ENCODE results near the gene RBBP6. TPM values are rescaled to one million over a fixed set of nuclear protein-coding genes. Genes with fewer than 3 reads are reported as not detected.

The RBBP6 gene
- total RNA-seq, 1 experiment from 2014 or later: 54.9 TPM

DNA sequence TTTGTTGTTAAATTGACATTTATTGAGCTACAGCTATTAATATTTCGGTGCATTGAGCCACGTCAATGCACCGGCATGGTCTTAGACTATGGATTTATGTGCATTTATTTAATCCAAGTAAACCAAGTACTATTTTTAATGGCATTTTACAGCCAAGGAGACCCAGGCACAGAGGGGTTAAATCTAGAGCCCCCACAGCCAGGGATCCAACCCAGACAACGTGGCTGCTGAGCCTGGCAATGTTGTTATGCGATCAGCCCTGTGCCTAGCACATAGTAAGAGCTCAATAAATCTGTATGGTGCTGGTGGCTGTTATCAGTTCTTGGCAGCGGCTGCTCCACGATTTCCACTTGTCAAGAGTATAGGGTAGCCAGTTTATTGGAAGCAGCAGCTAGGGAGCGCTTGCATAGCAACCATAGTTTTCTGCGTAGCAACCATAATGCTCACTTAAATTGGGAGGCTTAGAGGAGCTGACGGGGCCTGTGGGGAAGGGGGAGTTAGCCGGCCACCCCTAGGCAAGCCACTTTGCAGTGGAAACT is 541 bp upstream of the RBBP6 start:
- H3K4me1 ChIP-seq: no peaks in the 10 kb centered on the region; the same call in 1 of the 2 replicates
- no peaks in the 10 kb centered on the region for H3K9me3 ChIP-seq (replicated peaks)
- H3K36me3 ChIP-seq: peaks cover 2% of the 10 kb centered on the region
- H3K27ac ChIP-seq: no peak overlapping the region; the same call in 1 of the 2 replicates
- no peak for DNase-seq
- H3K27me3 ChIP-seq: no peaks in the 10 kb centered on the region
- peak overlapping the region; percentile 92 for H3K4me3 ChIP-seq

DNA sequence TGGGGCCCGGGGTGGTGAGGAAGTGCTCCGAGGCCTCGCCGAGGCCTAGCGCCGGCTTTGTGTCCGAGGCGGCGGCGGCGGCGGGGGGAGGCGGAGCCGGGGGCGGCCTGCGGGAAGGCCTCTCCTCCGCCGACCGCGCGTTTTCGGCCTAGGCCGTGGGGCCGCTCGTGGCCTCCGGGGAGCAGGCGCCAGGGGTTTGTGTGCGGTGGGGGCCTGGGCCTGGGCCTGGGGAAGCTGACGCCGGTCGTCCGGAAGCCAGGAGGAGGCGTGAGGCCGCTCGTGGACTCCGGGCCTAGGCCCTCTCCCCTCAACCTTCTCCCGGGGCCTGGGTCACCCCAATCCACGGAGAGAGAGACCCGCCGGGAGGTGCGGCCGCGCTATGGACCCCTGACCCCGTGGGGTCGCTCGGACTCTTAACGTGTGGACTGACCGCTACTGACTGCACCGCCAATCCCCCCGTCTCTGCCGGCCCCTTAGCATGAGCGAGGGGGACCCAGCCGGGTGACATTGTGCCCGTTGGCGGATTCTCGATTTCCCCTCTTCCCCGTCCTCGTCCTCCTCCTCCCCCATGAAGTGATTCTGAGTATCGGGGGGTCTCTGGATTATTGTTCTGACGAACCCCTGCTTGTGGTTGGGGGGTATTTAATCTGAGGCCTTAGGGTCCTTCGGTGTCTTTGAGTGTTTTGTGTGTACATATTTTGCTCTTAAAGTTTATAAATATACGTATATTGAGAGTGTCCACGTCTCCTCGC is 660 bp downstream of the RBBP6 start:
- Histone ChIP-seq H3K4me1 (peaks cover 4% of the 10 kb centered on the region; the same call in 1 of the 2 replicates), H3K27ac (peak overlapping the region; percentile 92), H3K27me3 (no peaks in the 10 kb centered on the region), H3K9me3 (replicated peaks) (no peaks in the 10 kb centered on the region), H3K36me3 (peaks cover 8% of the 10 kb centered on the region), H3K4me3 (peak overlapping the region; percentile 92)
- peak in 1 of 2 experiments; percentile 38 for DNase-seq

DNA sequence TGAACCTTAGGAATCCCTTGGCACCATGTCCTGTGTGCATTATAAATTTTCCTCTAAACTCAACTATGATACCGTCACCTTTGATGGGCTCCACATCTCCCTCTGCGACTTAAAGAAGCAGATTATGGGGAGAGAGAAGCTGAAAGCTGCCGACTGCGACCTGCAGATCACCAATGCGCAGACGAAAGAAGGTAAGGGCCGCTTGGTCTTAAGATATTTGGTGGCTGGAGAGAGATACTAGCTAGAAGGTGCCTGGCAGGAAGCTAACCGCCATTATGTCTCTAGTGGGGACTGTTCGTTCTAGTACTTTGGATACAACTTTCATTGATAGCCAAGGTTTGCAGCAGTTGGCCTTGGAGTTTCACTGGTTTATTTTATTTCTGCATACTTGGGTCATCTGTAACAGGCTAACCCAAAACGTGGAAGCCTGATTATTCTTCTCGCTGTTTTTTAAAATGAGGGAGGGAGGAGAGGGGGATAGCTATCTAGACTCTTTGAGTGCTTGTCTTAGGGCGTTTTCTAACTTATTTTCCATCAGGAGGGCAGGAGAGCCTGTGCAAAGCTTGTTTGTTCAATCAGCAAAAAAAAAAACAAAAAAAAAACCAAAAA is 1.3 kb downstream of the RBBP6 start:
- no peaks in the 10 kb centered on the region for H3K27me3 ChIP-seq
- no peaks in the 10 kb centered on the region for H3K9me3 ChIP-seq (replicated peaks)
- peak overlapping the region; percentile 92 for H3K27ac ChIP-seq
- DNase-seq: peak in 1 of 2 experiments; percentile 39
- H3K4me1 ChIP-seq: peaks cover 4% of the 10 kb centered on the region; the same call in 1 of the 2 replicates
- peak overlapping the region; percentile 92 for H3K4me3 ChIP-seq
- H3K36me3 ChIP-seq: peaks cover 10% of the 10 kb centered on the region

DNA sequence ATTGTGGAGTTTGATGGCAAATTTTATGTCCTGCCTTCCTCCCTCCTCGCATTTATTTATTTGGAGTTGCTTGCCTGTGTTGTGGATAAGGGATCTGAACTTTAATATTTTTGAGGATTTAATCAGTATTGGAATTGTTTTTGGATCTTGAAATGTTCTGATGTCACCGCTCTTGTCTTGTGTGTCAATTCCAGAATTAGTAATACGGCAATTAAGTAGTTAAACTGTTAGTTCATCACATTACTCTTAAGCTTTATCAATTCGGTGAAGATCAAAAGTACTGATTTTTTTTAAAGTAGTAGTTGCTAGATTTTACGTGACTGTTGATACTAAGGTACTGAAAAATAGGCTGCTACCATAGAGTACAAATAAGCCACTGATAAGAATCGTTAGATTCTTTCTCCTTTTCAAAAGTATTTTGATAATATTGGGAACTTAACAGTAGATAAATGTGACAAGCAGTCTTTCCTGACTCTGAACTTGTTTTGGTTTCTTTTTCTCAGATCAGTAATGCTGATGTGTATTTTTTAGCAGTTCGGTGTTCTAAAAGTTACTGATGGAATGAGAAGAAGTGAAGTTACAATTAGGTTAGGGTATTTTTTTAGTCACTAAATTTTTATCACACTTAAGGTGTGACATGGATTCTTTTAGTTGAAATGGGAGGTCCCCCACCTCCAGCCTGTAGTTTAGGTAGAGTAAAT is 2.0 kb downstream of the RBBP6 start:
- no peak overlapping the region for H3K27ac ChIP-seq

DNA sequence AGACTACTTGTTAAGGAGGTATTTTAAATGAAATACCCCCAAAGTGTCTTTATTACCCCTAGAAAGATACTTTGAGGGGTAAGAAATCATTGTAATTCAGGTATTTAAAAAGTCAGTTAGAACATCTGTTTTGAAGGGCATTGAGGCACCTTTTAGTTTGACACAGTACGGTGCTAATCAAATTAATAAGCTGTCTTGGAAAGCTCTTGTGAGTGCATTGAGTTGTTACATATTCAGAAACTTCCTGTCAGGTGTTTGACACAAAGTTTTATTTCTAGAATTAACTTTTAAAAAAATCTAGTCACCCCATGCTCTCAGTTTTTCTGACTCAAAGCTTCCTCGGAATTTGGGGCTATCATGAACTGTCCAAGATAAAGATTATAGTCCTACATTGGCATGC is 4.6 kb downstream of the RBBP6 start:
- Histone ChIP-seq H3K27ac (no peak overlapping the region), H3K36me3 (peaks cover 42% of the 10 kb centered on the region), H3K4me1 (peaks cover 4% of the 10 kb centered on the region; the same call in 1 of the 2 replicates), H3K27me3 (no peaks in the 10 kb centered on the region), H3K4me3 (no peak overlapping the region), H3K9me3 (replicated peaks) (no peaks in the 10 kb centered on the region)
- no peak for DNase-seq

More for the DNA sequence above, 2.0 kb downstream of the RBBP6 start:
- Histone ChIP-seq H3K27me3 (no peaks in the 10 kb centered on the region), H3K9me3 (replicated peaks) (no peaks in the 10 kb centered on the region), H3K4me3 (peak overlapping the region; percentile 92), H3K4me1 (peaks cover 4% of the 10 kb centered on the region; the same call in 1 of the 2 replicates), H3K36me3 (peaks cover 17% of the 10 kb centered on the region)
- no peak for DNase-seq

DNA sequence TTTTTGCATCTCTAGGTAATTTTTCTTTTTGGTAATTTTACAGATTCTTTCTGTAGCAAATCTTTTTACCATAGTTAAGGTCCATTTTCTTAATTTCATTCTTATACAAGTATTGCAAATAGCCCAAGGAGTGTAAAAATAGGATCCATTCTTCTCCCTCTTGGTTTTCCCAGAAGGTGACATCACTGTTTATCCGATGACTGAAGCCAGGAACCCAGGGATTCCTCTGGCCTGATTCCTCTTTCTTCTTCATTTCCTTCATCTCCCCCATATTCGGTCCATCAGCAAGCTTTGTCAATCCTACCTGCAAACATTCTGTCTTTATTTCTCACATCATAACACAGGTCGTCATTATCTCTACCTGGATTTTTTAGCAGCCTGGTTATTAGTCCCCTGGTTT is 5.3 kb downstream of the RBBP6 start:
- Histone ChIP-seq H3K9me3 (replicated peaks) (no peaks in the 10 kb centered on the region), H3K4me1 (peaks cover 4% of the 10 kb centered on the region; the same call in 1 of the 2 replicates), H3K4me3 (no peak overlapping the region), H3K36me3 (peaks cover 49% of the 10 kb centered on the region), H3K27ac (no peak overlapping the region), H3K27me3 (no peaks in the 10 kb centered on the region)
- no peak for DNase-seq

DNA sequence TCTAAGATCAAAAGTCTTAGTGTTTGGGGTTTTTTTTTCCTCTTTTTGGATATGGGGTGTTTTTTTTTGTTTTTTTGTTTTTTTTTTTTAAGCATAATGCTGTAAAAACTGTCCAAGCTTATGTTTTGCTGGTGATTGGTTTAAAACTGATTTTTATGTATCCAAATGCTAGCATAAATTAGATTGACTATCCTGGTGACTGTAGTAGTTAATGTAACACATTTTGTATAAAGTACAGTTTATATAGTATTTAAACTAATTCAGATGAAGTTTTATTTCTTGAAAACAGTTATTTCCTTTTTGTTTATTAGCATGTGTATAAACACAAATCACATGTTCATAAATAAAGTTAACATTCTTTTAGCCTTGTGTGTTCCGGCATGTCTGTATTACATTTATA is 10.9 kb downstream of the RBBP6 start:
- Histone ChIP-seq H3K27me3 (no peaks in the 10 kb centered on the region), H3K36me3 (peaks cover 87% of the 10 kb centered on the region), H3K4me1 (no peaks in the 10 kb centered on the region), H3K27ac (no peak overlapping the region), H3K9me3 (replicated peaks) (no peaks in the 10 kb centered on the region), H3K4me3 (no peak overlapping the region)
- DNase-seq: no peak

DNA sequence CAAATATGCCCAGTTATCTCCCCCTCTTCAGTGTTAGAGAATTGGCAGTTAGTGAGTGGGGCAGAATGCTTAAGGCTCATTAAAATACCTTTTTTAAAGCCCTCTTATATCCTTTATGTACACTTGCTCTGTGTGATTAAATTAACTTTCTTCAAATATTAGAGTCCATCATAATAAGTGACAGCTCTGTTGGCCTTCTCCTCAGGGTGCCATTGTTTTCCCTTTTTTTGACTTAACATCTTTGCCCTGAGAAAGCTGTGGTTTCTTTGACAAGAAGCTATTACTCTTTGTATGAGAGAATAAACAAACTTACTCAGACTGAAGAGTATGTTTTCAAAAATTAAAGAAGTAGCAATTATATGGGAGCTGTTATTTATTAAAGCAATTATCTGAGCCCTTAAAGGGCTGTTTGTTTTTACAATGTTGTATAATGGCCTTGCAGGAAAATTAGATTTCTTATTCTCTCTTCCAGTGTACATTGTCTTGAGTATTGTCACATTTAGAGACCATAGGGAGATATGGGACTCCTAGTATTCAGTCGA is 13.4 kb downstream of the RBBP6 start:
- no peak for DNase-seq
- Histone ChIP-seq H3K27me3 (no peaks in the 10 kb centered on the region), H3K9me3 (replicated peaks) (no peaks in the 10 kb centered on the region), H3K4me3 (no peak overlapping the region), H3K4me1 (no peaks in the 10 kb centered on the region), H3K36me3 (peaks cover 79% of the 10 kb centered on the region), H3K27ac (no peak overlapping the region)

DNA sequence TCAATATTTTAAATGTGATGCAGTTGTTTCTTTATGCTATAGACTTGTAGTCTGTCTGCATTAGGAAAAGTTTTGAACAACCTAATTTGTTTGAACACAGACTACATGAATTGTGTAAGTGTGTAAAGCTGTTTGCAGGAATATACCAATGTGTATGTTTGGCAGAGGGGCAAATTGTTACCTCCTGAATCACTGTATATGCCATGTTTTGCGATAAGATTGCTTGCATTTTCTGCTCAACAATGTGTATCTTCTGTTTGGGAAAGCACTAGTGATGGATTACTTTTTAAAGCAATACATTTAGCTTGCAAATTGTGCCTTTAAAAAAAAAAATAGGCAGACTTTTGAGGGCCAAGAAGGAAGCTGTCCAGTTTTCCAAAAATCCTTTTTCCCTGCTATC is 14.6 kb downstream of the RBBP6 start:
- Histone ChIP-seq H3K27me3 (no peaks in the 10 kb centered on the region), H3K4me3 (no peak overlapping the region), H3K4me1 (no peaks in the 10 kb centered on the region), H3K27ac (no peak overlapping the region), H3K9me3 (replicated peaks) (no peaks in the 10 kb centered on the region), H3K36me3 (peaks cover 78% of the 10 kb centered on the region)
- no peak for DNase-seq

DNA sequence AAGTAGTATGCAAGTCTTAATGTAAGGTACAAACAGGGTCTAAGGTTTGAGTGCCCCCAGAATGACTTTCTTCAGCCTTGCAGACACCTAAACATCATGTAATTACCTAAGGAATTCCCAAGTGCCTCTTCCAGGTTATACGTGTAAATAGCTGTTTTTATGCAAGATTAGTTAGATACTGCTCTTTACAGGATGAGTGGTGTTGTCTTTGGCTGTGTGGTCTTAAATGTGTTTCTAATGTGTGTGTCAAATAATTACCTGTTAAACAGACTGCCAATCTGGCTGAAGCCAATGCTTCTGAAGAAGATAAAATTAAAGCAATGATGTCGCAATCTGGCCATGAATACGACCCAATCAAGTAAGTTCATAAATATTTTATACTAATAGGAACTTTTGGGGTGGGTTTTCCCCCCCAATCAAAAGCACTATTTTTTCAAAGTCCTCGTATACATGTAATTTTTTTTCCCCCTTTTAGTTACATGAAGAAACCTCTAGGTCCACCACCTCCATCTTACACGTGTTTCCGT is 16.0 kb downstream of the RBBP6 start:
- Histone ChIP-seq H3K9me3 (replicated peaks) (no peaks in the 10 kb centered on the region), H3K4me1 (no peaks in the 10 kb centered on the region), H3K27me3 (no peaks in the 10 kb centered on the region), H3K27ac (no peak overlapping the region), H3K36me3 (peaks cover 75% of the 10 kb centered on the region), H3K4me3 (no peak overlapping the region)
- DNase-seq: no peak

DNA sequence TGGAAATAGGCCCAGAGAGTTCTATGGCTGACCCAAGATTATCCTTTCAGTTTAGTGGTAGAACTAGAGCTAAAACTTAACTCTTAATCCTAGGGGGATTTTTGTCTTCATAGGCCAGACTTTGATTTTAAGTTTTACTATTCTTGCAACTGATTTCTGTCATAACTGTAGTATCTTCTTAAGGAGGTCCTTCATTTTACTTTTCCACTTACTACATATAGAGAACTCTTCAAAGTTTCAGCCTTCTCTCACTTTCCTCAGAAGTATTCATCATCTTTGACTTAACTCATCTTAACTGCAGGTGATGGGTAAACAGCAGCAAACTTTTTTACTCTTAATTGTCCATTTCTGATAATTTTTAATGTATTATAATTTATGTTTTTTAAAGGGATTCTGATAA is 23.4 kb downstream of the RBBP6 start:
- H3K4me1 ChIP-seq: no peaks in the 10 kb centered on the region
- H3K27ac ChIP-seq: no peak overlapping the region
- H3K36me3 ChIP-seq: peaks cover 85% of the 10 kb centered on the region
- no peak overlapping the region for H3K4me3 ChIP-seq
- H3K9me3 ChIP-seq (replicated peaks): no peaks in the 10 kb centered on the region
- H3K27me3 ChIP-seq: no peaks in the 10 kb centered on the region
- DNase-seq: no peak

DNA sequence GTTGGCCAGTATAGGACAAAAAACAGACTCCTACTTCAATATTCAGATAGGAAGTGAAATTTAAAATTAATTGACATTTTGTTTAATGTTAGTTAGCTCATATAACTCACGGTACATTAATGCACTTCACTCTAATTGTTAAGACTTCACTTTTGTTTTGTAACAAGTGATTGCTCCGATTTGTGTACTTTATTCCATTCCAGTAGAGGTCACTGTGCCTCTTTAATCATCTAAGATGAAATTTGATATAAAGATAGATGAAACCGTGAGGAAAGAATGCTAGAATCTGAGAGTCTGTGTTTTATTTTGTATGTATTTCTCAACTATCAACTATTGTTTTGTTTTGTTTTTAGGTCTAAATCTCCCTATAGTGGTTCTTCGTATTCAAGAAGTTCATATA is 29.0 kb downstream of the RBBP6 start:
- Histone ChIP-seq H3K4me3 (no peak overlapping the region), H3K27ac (no peak overlapping the region), H3K9me3 (replicated peaks) (no peaks in the 10 kb centered on the region), H3K27me3 (no peaks in the 10 kb centered on the region), H3K36me3 (peaks cover 88% of the 10 kb centered on the region), H3K4me1 (no peaks in the 10 kb centered on the region)
- peak in 1 of 2 experiments; percentile 11 for DNase-seq

DNA sequence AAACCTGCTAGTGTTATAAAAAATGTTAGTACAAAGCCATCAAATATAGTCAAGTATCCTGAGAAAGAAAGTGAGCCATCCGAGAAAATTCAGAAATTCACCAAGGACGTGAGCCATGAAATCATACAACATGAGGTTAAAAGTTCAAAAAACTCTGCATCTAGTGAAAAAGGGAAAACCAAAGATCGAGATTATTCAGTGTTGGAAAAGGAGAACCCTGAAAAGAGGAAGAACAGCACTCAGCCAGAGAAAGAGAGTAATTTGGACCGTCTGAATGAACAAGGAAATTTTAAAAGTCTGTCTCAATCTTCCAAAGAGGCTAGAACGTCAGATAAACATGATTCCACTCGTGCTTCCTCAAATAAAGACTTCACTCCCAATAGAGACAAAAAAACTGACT is 31.7 kb downstream of the RBBP6 start:
- Histone ChIP-seq H3K27ac (no peak overlapping the region), H3K36me3 (peaks cover 61% of the 10 kb centered on the region), H3K4me3 (no peak overlapping the region), H3K4me1 (no peaks in the 10 kb centered on the region), H3K9me3 (replicated peaks) (no peaks in the 10 kb centered on the region), H3K27me3 (no peaks in the 10 kb centered on the region)
- DNase-seq: no peak

DNA sequence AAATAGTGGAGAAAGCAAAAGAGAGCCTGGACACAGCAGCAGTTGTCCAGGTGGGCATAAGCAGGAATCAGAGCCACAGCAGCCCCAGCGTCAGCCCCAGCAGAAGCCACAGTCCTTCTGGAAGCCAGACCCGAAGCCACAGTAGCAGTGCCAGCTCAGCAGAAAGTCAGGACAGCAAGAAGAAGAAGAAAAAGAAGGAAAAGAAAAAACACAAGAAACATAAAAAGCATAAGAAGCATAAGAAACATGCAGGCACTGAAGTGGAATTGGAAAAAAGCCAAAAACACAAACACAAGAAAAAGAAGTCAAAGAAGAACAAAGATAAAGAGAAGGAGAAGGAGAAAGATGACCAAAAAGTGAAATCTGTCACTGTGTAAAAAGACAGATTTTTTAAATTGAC is 32.7 kb downstream of the RBBP6 start:
- DNase-seq: no peak
- Histone ChIP-seq H3K9me3 (replicated peaks) (no peaks in the 10 kb centered on the region), H3K27ac (no peak overlapping the region), H3K36me3 (peaks cover 57% of the 10 kb centered on the region), H3K4me1 (no peaks in the 10 kb centered on the region), H3K4me3 (no peak overlapping the region), H3K27me3 (no peaks in the 10 kb centered on the region)
